Right lobe of liver (tissue), 4 donors: ENCODE measurements around the gene LURAP1L.

ENCODE experiments used
- CTCF ChIP-seq, 4 donors: fragments of 200-600 bp in 3 of 4; fragments of 450-650 bp in 1 of 4; IDR thresholded peaks; one replicate each; pipeline versions ENCODE4 v1.5.1 to v1.8.0; 2016 to 2022; ENCODE audit warnings: antibody characterized with exemption in 4 of 4, mild to moderate bottlenecking in 2 of 4
- POLR2A ChIP-seq: fragments of 450-650 bp; IDR thresholded peaks from one replicate; pipeline ENCODE4 v1.6.1; 2017; ENCODE audit warnings: antibody characterized with exemption, mild to moderate bottlenecking
- donor health status: DM: no; HTN: no; CAD: no.
- donor health status: DM: no; HTN: no; CAD: no.
- donor health status: DM: no; HTN: yes; CAD: no.

GRCh38 chr9:12817702-12818101, 42.9 kb downstream of the LURAP1L start:
- no peak for TF ChIP-seq CTCF (IDR thresholded peaks at IDR 0.05)
- TF ChIP-seq POLR2A, result peak; percentile 62
